ENCODE results near the gene ZNF90. TPM values are rescaled to one million over a fixed set of nuclear protein-coding genes. Genes with fewer than 3 reads are reported as not detected.

ZNF90 gene
- total RNA-seq, 1 experiment from 2014 or later: not detected

DNA sequence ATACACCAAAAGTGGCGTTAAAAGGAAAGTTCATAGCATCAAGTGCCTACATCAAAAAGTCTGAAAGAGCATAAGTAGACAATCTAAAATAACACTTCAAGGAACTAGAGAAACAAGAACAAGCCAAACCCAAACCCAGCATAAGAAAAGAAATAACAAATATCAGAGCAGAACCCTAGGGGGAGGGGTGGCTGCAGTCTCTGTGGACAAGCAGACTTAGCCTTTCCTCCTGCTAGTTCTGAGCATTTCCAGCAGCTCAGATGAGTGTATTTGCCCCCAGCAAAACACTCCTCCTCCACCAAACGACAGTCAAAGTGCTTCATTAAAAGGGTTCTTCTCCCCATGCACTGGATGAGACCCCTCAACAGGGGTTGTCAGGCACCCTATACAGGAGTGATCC lies 7.1 kb upstream of the ZNF90 start:
- TF ChIP-seq ELF1 (IDR thresholded peaks at IDR 0.05; ENCODE audit: borderline replicate concordance, low read depth) (no peak), FOSL1 (IDR thresholded peaks at IDR 0.05; ENCODE audit: low read depth) (no peak), POLR2AphosphoS5 (IDR thresholded peaks at IDR 0.05; ENCODE audit: low read depth, low read length) (no peak), RAD21 (IDR thresholded peaks at IDR 0.05; ENCODE audit: low read depth) (no peak), ZNF274 (IDR thresholded peaks at IDR 0.05; ENCODE audit: low read depth, low read length) (no peak), CBX3 (IDR thresholded peaks at IDR 0.05; ENCODE audit: low read depth) (no peak), ZFX (IDR thresholded peaks at IDR 0.05) (no peak), TCF7L2 (IDR thresholded peaks at IDR 0.05; ENCODE audit: borderline replicate concordance, extremely low read depth, insufficient read depth, insufficient read length) (no peak), EGR1 (IDR thresholded peaks at IDR 0.05; ENCODE audit: low read depth) (no peak), CEBPB (IDR thresholded peaks at IDR 0.05; ENCODE audit: low read depth) (no peak), JUND (IDR thresholded peaks at IDR 0.05) (no peak), POLR2A (IDR thresholded peaks at IDR 0.05; ENCODE audit: borderline replicate concordance, extremely low read depth, insufficient read depth, insufficient read length) (no peak), SIN3A (IDR thresholded peaks at IDR 0.05; ENCODE audit: low read depth) (no peak), EZH2phosphoT487 (IDR thresholded peaks at IDR 0.05; ENCODE audit: borderline replicate concordance) (no peak), EZH2 (IDR thresholded peaks at IDR 0.05) (no peak)
- TF ChIP-seq, protein P1, sequence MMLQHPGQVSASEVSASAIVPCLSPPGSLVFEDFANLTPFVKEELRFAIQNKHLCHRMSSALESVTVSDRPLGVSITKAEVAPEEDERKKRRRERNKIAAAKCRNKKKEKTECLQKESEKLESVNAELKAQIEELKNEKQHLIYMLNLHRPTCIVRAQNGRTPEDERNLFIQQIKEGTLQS (IDR thresholded peaks at IDR 0.05): no peak
- TF ChIP-seq, protein P2, sequence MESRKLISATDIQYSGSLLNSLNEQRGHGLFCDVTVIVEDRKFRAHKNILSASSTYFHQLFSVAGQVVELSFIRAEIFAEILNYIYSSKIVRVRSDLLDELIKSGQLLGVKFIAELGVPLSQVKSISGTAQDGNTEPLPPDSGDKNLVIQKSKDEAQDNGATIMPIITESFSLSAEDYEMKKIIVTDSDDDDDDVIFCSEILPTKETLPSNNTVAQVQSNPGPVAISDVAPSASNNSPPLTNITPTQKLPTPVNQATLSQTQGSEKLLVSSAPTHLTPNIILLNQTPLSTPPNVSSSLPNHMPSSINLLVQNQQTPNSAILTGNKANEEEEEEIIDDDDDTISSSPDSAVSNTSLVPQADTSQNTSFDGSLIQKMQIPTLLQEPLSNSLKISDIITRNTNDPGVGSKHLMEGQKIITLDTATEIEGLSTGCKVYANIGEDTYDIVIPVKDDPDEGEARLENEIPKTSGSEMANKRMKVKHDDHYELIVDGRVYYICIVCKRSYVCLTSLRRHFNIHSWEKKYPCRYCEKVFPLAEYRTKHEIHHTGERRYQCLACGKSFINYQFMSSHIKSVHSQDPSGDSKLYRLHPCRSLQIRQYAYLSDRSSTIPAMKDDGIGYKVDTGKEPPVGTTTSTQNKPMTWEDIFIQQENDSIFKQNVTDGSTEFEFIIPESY (IDR thresholded peaks at IDR 0.05; ENCODE audit: extremely low read depth, insufficient replicate concordance, low read length): no peak
- TF ChIP-seq, protein P3, sequence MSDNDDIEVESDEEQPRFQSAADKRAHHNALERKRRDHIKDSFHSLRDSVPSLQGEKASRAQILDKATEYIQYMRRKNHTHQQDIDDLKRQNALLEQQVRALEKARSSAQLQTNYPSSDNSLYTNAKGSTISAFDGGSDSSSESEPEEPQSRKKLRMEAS (IDR thresholded peaks at IDR 0.05): no peak
- intact Hi-C loops (cut with micrococcal nuclease): no loop called here
- Histone ChIP-seq H3K4me1 (ENCODE audit: control insufficient read depth in 1 of 2, insufficient read depth in 2 of 2, low read length in 2 of 2) (no peaks in the 10 kb centered on the region), H3K9me2 (ENCODE audit: insufficient read depth) (no peaks in the 10 kb centered on the region), H3K4me2 (ENCODE audit: low read length) (no peak overlapping the region), H3K4me3 (replicated peaks in 1 of 2; ENCODE audit: low read depth in 1 of 2, low read length in 2 of 2) (no peak overlapping the region), H2AFZ (ENCODE audit: low read depth, low read length, poor library complexity, severe bottlenecking) (no peak overlapping the region), H3K9me3 (ENCODE audit: control insufficient read depth in 1 of 2, insufficient read depth in 1 of 2, low read depth in 1 of 2, low read length in 2 of 2) (peaks cover 6 to 21% of the 10 kb centered on the region in 2 experiments; a peak in 2 of 4 replicates), H3K36me3 (ENCODE audit: control insufficient read depth in 1 of 2, insufficient read depth in 2 of 2, low read length in 2 of 2) (no peaks in the 10 kb centered on the region), H3K27me3 (ENCODE audit: insufficient read depth, low read length) (no peaks in the 10 kb centered on the region), H3K79me2 (ENCODE audit: insufficient read depth, low read length) (no peaks in the 10 kb centered on the region), H3K9ac (ENCODE audit: low read length) (no peak overlapping the region), H3K27ac (ENCODE audit: low read depth, low read length) (no peak overlapping the region), H4K20me1 (ENCODE audit: insufficient read depth) (no peaks in the 10 kb centered on the region)
- no peak for DNase-seq (ENCODE audit: low read depth, low spot score)
- POLR2A ChIA-PET: no interaction called here
- no TSS peak for BruUV-seq (replicated peaks)
- CTCF ChIA-PET: no interaction called here
- ATAC-seq: no peak
- RAD21 ChIA-PET (ENCODE audit: low non-redundant PET in 1 of 2, low total read pairs in 2 of 2, uncharacterized antibody in 2 of 2, unreplicated experiment in 2 of 2): no interaction called here

All from HCT116 (cell line).